Thoracic aorta (tissue), 2 donors: ENCODE data around the gene MCCC1. TPM values are rescaled to one million over a fixed set of nuclear protein-coding genes. Genes with fewer than 3 reads are reported as not detected.

Experiments used
- ATAC-seq: fragments of 150-250 bp; one replicate; pipeline ENCODE4 v1.8.0; 2017; ENCODE audit warnings: low read depth; ENCODE audit not compliant: insufficient number of reproducible peaks, low FRiP score
- DNase-seq: peaks from one replicate; pipeline ENCODE4 v3.0.0-alpha.2; 2020; ENCODE audit warnings: low spot score
- H3K27ac ChIP-seq, 2 donors: fragments of 200-600 bp; sonication (generic); 1 replicate in 1 of 2; 2 replicates in 1 of 2; pipeline ENCODE4 v1.5.1; 2016; ENCODE audit warnings: mild to moderate bottlenecking in 2 of 2, moderate library complexity in 2 of 2
- H3K27me3 ChIP-seq: fragments of 200-600 bp; sonication (generic); replicated peaks from 2 replicates; pipeline ENCODE4 v1.6.0; 2016; ENCODE audit warnings: mild to moderate bottlenecking; ENCODE audit not compliant: insufficient read depth
- H3K36me3 ChIP-seq: fragments of 200-600 bp; sonication (generic); one replicate; pipeline ENCODE4 v1.5.1; 2016
- H3K4me1 ChIP-seq, 2 donors: fragments of 200-600 bp; sonication (generic); 1 replicate in 1 of 2; 2 replicates in 1 of 2; pipeline versions ENCODE4 v1.5.1 to v1.6.0; 2016; ENCODE audit warnings: low read depth in 2 of 2, mild to moderate bottlenecking in 1 of 2; ENCODE audit not compliant: control insufficient read depth in 1 of 2
- H3K4me3 ChIP-seq: fragments of 200-600 bp; sonication (generic); 2 replicates; pipeline ENCODE4 v1.5.1; 2016; ENCODE audit warnings: mild to moderate bottlenecking
- H3K9me3 ChIP-seq: fragments of 200-600 bp; sonication (generic); 2 replicates; pipeline ENCODE4 v1.5.1; 2016
- CTCF ChIP-seq: fragments of 200-600 bp; sonication (generic); IDR thresholded peaks from one replicate; pipeline ENCODE4 v1.5.1; 2019; ENCODE audit warnings: antibody characterized with exemption
- total RNA-seq, 2 donors: library from RNA; depleted of rRNA; stranded (reverse); fragments of >200 nt; gene quantifications; one replicate each; pipeline versions ENCODE4 v1.1.0 to v1.2.3, GENCODE V29; 2016

The MCCC1 gene
- total RNA-seq, 2 donors from 2014 or later, result 23.4 to 28.5 TPM

- Histone ChIP-seq H3K4me1 (peaks cover 3 to 14% of the 10 kb centered on the region in 2 donors), H3K36me3 (no peaks in the 10 kb centered on the region), H3K4me3 (no peak overlapping the region), H3K27ac (no peak overlapping the region), H3K27me3 (no peaks in the 10 kb centered on the region), H3K9me3 (no peaks in the 10 kb centered on the region)
- DNase-seq (no peak), ATAC-seq (no peak)
- TF ChIP-seq CTCF, result no peak
Measured at GRCh38 chr3:182969853-182970252, 129.4 kb downstream of the MCCC1 start.

GRCh38 chr3:182969277-182969676 is 130.0 kb downstream of the MCCC1 start:
- H3K4me3 ChIP-seq, result no peak overlapping the region
- ATAC-seq, result no peak
- H3K27me3 ChIP-seq, result no peaks in the 10 kb centered on the region
- no peak overlapping the region for H3K27ac ChIP-seq
- peaks cover 3 to 14% of the 10 kb centered on the region in 2 donors for H3K4me1 ChIP-seq
- H3K9me3 ChIP-seq, result no peaks in the 10 kb centered on the region
- TF ChIP-seq CTCF, result no peak
- DNase-seq, result no peak
- no peaks in the 10 kb centered on the region for H3K36me3 ChIP-seq

- no peaks in the 10 kb centered on the region for H3K27me3 ChIP-seq
- TF ChIP-seq CTCF, result no peak
- H3K4me1 ChIP-seq, result peaks cover 5 to 14% of the 10 kb centered on the region in 2 donors
- no peak for ATAC-seq
- H3K36me3 ChIP-seq, result no peaks in the 10 kb centered on the region
- DNase-seq, result no peak
- H3K9me3 ChIP-seq, result no peaks in the 10 kb centered on the region
- H3K27ac ChIP-seq, result no peak overlapping the region
- H3K4me3 ChIP-seq, result no peak overlapping the region
Measured at GRCh38 chr3:182967218-182968204, 131.8 kb downstream of the MCCC1 start.

GRCh38 chr3:182965861-182966366 is 133.4 kb downstream of the MCCC1 start:
- H3K4me3 ChIP-seq, result no peak overlapping the region
- H3K27me3 ChIP-seq, result no peaks in the 10 kb centered on the region
- TF ChIP-seq CTCF, result no peak
- no peaks in the 10 kb centered on the region for H3K9me3 ChIP-seq
- DNase-seq (no peak), ATAC-seq (no peak)
- no peaks in the 10 kb centered on the region for H3K36me3 ChIP-seq
- H3K4me1 ChIP-seq, result peaks cover 14 to 15% of the 10 kb centered on the region in 2 donors
- H3K27ac ChIP-seq, result no peak overlapping the region

Other genes with a start within 250 kb of the MCCC1 start
- 10 to 100 TPM; 13.4 to 26.6 TPM for gene DCUN1D1, start 119.0 kb downstream of the MCCC1 start, total RNA-seq
- gene LAMP3, start 63.2 kb upstream of the MCCC1 start, total RNA-seq, result not detected
- gene B3GNT5, start 153.8 kb upstream of the MCCC1 start, total RNA-seq, result 1 to 10 TPM; 3.1 to 7.5 TPM